Ureter (tissue), 1 donor: Measurements from ENCODE around the gene CXCL17. TPM values are rescaled to one million over a fixed set of nuclear protein-coding genes. Genes with fewer than 3 reads are reported as not detected.
"Not testable (repeated sequence)": the region's sequence is repeated elsewhere in the genome, so short reads cannot be mapped to it uniquely, and the experiment has no call there.

Experiments
- DNase-seq: peaks from one replicate; pipeline ENCODE4 v3.0.0-alpha.2; 2020; ENCODE audit warnings: low spot score
- total RNA-seq: library from RNA; stranded (reverse); gene quantifications from one replicate; pipeline ENCODE4 v1.2.4, GENCODE V29; 2023
- donor health status: DM: yes; HTN: yes; CAD: no.

CXCL17 gene
- total RNA-seq, 1 donor from 2014 or later = 77.8 TPM

- DNase-seq = no peak
Measured at GRCh38 chr19:42466521-42467182, 23.9 kb upstream of the CXCL17 start.

GRCh38 chr19:42465827-42466280 lies 23.1 kb upstream of the CXCL17 start:
- no peak for DNase-seq

- no peak for DNase-seq
Measured at GRCh38 chr19:42461700-42462324, 19.1 kb upstream of the CXCL17 start.

- DNase-seq = not testable (repeated sequence)
Measured at GRCh38 chr19:42461231-42461630, 18.5 kb upstream of the CXCL17 start.

- no peak for DNase-seq
Measured at GRCh38 chr19:42459926-42460325, 17.2 kb upstream of the CXCL17 start.

GRCh38 chr19:42455621-42456081 lies 12.9 kb upstream of the CXCL17 start:
- DNase-seq = no peak

GRCh38 chr19:42455086-42455485 lies 12.3 kb upstream of the CXCL17 start:
- DNase-seq = no peak

GRCh38 chr19:42452590-42452989 lies 9.8 kb upstream of the CXCL17 start:
- DNase-seq = no peak

- DNase-seq = peak; percentile 86
Measured at GRCh38 chr19:42450314-42450934, 7.7 kb upstream of the CXCL17 start.

GRCh38 chr19:42448306-42448705 lies 5.6 kb upstream of the CXCL17 start:
- not testable (repeated sequence) for DNase-seq

- DNase-seq = no peak
Measured at GRCh38 chr19:42445948-42446347, 3.2 kb upstream of the CXCL17 start.

GRCh38 chr19:42443944-42444398 lies 1.2 kb upstream of the CXCL17 start:
- no peak for DNase-seq

- DNase-seq = peak; percentile 74
Measured at GRCh38 chr19:42441049-42441445, 1.7 kb downstream of the CXCL17 start.

GRCh38 chr19:42440357-42441048 lies 2.2 kb downstream of the CXCL17 start:
- DNase-seq = peak; percentile 84

GRCh38 chr19:42436006-42436405 lies 6.7 kb downstream of the CXCL17 start:
- DNase-seq = no peak

- DNase-seq = no peak
Measured at GRCh38 chr19:42435316-42435715, 7.4 kb downstream of the CXCL17 start.

GRCh38 chr19:42433503-42434260 lies 9.1 kb downstream of the CXCL17 start:
- DNase-seq = peak; percentile 75

GRCh38 chr19:42431486-42431885 lies 11.3 kb downstream of the CXCL17 start:
- DNase-seq = no peak

- no peak for DNase-seq
Measured at GRCh38 chr19:42428676-42429075, 14.1 kb downstream of the CXCL17 start.

GRCh38 chr19:42427313-42427712 lies 15.4 kb downstream of the CXCL17 start, which contains the start of gene LIPE:
LIPE (minus strand) TSS chr19:42427388; CDS start chr19:42427149, 239 bp downstream.
- no peak for DNase-seq

GRCh38 chr19:42426643-42427042 lies 16.1 kb downstream of the CXCL17 start:
- no peak for DNase-seq
